GM12864 (cell line): ENCODE data around the gene CCDC85C.

Experiments used
- DNase-seq: peaks from one replicate; pipeline ENCODE4 v3.0.0-alpha.2; 2011; ENCODE audit warnings: low read depth
- H3K4me3 ChIP-seq: 2 replicates; pipeline ENCODE4 v1.5.1; 2011; ENCODE audit warnings: mild to moderate bottlenecking, low read depth, low read length, control low read depth
- TF ChIP-seq, protein P1 (sequence below): IDR thresholded peaks from 2 replicates; pipeline ENCODE4 v1.5.1; 2011; ENCODE audit warnings: low read depth, mild to moderate bottlenecking, moderate library complexity, low read length, control low read depth, inconsistent platforms; ENCODE audit errors: missing control alignments

Gene CCDC85C

DNA sequence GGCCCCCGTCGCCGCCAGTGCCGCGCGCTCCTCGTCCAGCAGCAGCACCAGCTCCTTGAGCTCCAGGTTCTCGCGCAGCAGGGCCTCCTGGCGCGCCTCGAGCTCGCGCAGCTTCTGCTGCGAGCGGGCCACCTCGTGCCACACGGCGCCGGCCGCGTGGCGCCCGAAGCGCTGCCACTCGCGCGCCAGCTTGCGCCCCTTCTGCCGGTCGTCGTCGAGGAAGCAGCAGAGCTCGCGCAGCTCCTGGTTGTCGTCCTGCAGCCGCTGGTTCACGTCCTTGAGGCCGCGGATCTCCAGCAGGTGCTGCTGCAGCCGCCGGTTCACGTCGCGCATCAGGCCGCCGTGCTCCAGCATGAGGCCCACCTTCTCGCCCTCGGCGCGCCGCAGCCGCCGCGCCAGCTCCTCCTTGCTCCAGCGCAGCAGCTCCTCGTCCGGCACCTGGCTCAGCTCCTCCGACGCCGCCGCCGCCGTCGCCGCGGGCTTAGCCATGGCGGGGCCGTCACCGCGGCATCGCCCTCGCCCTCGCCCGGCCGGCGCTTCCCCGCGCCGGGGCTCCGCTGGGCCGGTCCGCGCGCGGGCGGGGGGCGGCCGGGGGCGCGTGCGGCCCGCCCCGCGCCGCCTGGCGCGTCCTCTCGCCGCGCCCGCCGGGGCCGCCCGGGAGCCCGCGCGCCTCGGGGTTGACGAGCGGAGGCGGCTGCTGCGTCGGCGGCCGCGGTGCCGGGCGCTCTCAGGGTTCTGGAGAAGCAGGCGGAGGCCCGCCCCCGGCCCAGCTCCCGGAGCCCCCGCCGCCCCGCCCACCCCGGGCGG is at the start of gene CCDC85C:
Gene CCDC85C, minus strand, starts transcription at position 737 of the 807 bp plus-strand sequence. Its CDS starts 248 bp downstream, at position 489.
- TF ChIP-seq, protein P1, sequence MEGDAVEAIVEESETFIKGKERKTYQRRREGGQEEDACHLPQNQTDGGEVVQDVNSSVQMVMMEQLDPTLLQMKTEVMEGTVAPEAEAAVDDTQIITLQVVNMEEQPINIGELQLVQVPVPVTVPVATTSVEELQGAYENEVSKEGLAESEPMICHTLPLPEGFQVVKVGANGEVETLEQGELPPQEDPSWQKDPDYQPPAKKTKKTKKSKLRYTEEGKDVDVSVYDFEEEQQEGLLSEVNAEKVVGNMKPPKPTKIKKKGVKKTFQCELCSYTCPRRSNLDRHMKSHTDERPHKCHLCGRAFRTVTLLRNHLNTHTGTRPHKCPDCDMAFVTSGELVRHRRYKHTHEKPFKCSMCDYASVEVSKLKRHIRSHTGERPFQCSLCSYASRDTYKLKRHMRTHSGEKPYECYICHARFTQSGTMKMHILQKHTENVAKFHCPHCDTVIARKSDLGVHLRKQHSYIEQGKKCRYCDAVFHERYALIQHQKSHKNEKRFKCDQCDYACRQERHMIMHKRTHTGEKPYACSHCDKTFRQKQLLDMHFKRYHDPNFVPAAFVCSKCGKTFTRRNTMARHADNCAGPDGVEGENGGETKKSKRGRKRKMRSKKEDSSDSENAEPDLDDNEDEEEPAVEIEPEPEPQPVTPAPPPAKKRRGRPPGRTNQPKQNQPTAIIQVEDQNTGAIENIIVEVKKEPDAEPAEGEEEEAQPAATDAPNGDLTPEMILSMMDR: no peak
- no peak for DNase-seq
- H3K4me3 ChIP-seq: peak within 1 kb of the TSS; percentile 53

DNA sequence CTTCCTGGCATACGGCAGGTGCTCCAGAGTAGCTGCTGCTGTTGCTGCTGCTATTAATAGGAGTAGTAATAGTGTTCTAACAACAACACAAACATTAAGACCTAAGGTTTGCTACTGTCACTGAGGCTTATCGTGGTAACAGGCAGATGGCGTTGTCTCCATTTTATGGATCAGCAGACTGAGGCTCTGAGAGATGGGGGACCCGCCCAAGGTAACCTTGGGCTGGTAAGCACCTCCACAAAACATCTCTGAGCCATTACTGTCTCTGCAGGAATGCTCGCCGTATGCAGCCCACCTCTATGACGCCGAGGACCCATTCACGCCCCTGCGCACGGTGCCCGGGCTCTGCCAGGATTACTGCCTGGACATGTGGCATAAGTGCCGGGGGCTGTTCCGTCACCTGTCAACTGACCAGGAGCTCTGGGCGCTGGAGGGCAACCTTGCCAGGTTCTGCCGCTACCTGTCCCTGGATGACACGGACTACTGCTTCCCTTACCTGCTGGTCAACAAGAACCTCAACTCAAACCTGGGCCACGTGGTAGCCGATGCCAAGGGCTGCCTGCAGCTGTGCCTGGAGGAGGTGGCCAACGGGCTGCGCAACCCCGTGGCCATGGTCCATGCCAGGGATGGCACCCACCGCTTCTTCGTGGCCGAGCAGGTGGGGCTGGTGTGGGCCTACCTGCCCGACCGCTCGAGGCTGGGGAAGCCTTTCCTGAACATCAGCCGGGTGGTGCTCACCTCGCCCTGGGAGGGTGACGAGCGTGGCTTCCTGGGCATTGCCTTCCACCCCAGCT is 48.1 kb upstream of the CCDC85C start:
- TF ChIP-seq, protein P1: no peak
- no peak for DNase-seq
- H3K4me3 ChIP-seq: no peak overlapping the region

DNA sequence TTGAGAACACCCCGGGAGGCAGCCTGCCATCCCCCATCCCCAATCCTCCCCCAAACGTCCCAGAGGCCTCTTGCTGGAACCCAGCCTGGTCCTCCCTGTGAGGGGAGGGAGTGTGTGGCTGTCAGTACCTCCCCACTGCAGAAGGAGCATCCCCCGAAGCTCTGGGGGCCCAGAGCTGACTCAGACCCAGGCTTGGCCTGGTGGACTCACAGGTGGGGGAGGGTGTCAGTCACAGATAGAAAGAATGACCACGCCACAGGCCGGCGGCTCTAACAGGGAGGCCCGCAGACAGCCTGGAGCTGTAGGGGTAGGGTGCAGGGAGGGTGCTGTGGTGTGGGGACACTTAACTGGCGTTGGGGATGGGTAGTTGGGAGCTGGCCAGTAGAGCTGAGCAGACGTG is 46.2 kb upstream of the CCDC85C start:
- no peak overlapping the region for H3K4me3 ChIP-seq
- DNase-seq: no peak
- TF ChIP-seq, protein P1: no peak

DNA sequence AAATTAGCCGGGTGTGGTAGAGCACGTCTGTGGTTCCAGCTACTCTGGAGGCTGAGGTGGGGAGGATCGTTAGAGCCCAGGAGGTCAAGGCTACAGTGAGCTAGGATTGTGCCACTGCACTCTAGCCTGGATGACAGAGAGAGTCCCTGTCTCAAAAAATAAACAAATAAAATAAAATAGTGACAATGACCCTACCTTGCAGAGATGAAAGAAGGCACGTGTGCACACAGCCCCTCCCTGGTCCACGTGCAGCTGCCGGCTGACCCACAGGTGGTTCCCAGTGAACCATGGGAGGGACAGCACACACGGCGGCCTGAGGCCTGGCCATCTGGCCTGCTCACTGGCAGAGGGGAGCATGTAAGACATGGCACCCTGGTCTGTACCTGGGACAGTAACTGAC is 45.6 kb upstream of the CCDC85C start:
- TF ChIP-seq, protein P1: no peak
- no peak overlapping the region for H3K4me3 ChIP-seq
- DNase-seq: no peak

DNA sequence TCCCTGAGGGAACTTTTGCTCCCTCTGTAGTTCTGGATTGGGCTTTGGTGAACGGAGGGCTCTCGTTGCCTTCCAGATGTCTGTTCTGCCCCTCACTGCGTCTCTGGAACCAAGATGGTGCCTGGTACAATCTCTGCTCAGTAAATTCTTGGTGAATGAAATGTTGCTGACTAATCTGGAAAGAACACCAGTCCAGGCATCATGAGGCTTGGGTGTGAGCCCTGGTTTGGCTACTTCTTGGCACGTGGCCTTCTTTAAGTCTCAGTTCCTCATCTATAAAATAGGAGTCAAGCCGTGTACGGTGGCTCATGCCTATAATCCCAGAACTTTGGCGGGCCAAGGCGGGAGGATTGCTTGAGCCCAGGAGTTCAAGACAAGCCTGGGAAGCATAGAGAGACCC is 45.2 kb upstream of the CCDC85C start:
- H3K4me3 ChIP-seq: no peak overlapping the region
- no peak for DNase-seq
- TF ChIP-seq, protein P1: no peak

DNA sequence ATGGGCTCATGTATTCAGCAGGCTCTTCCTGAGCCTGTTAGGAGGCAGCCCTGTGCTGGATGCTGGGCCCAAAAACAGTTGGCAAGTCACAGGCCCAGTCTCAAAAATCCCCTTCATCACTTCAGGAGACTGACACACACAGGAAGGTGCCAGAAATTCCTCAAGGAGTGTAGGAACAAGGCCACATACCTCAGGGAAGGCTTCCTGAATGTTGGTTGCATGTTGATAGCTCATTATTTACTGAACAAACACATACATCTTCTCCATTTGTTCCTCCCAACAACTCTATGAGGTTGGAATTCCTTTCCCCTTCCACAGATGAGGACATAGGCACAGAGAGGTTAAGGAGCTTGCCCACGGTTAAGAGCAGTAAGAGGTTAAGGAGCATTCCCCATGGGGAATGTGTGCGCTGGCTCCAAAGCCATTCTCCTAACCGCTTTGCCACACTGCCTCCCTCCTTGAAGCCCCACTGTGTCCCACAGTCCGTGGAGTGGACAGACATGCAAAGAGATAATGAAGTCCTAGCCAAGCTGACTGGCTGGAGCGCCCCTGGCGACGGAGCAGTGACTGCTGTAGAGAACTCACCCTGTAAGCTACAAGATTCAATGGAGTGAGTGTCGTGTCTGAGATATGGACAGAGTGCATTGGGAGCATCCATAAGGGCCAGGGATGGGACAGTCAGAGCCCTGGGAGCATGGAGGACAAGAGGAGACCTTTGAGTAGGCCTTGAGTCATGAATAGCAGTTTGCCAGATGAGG is 44.2 kb upstream of the CCDC85C start:
- no peak for DNase-seq
- TF ChIP-seq, protein P1: no peak
- H3K4me3 ChIP-seq: no peak overlapping the region
